Mesendoderm (in vitro differentiated cells): ENCODE measurements around the gene LAMA3.
"Not testable (repeated sequence)": the region's sequence is repeated elsewhere in the genome, so short reads cannot be mapped to it uniquely, and the experiment has no call there.

Experiments used
- DNase-seq: peaks from one replicate; pipeline ENCODE4 v3.0.0; 2013
- H2AK5ac ChIP-seq: 2 replicates; pipeline ENCODE4 v1.6.1; 2013; ENCODE audit warnings: low read length, inconsistent platforms
- H2BK120ac ChIP-seq: 2 replicates; pipeline ENCODE4 v1.6.1; 2013; ENCODE audit warnings: low read depth, mild to moderate bottlenecking, low read length, moderate library complexity, mixed read lengths
- H2BK15ac ChIP-seq: replicated peaks from 2 replicates; pipeline ENCODE4 v1.6.1; 2013; ENCODE audit warnings: low read depth, mild to moderate bottlenecking, moderate library complexity
- H2BK5ac ChIP-seq: 2 replicates; pipeline ENCODE4 v1.6.1; 2013; ENCODE audit warnings: low read length, inconsistent platforms
- H3K18ac ChIP-seq: 2 replicates; pipeline ENCODE4 v1.6.1; 2013; ENCODE audit warnings: mild to moderate bottlenecking, low read length, mixed read lengths
- H3K23ac ChIP-seq: one replicate; pipeline ENCODE4 v1.6.1; 2013; ENCODE audit warnings: low read length
- H3K27ac ChIP-seq: 2 replicates; pipeline ENCODE4 v1.5.1; 2013; ENCODE audit warnings: low read depth, mild to moderate bottlenecking, inconsistent platforms, low read length, moderate library complexity
- H3K27me3 ChIP-seq: 2 replicates; pipeline ENCODE4 v1.6.1; 2013; ENCODE audit warnings: low read length, control low read depth, mild to moderate bottlenecking, inconsistent platforms; ENCODE audit not compliant: insufficient read depth, poor library complexity
- H3K36me3 ChIP-seq: 2 replicates; pipeline ENCODE4 v1.6.1; 2013; ENCODE audit warnings: low read length, inconsistent platforms; ENCODE audit not compliant: control insufficient read depth, insufficient read depth
- H3K4ac ChIP-seq: one replicate; pipeline ENCODE4 v1.6.1; 2013; ENCODE audit warnings: low read depth, mild to moderate bottlenecking, low read length, moderate library complexity
- H3K4me1 ChIP-seq: 2 replicates; pipeline ENCODE4 v1.6.1; 2013; ENCODE audit warnings: low read depth, low read length, inconsistent platforms; ENCODE audit not compliant: control insufficient read depth
- H3K4me2 ChIP-seq: 2 replicates; pipeline ENCODE4 v1.6.1; 2013; ENCODE audit warnings: low read length
- H3K4me3 ChIP-seq: 2 replicates; pipeline ENCODE4 v1.5.1; 2013; ENCODE audit warnings: mild to moderate bottlenecking, low read length
- H3K56ac ChIP-seq: one replicate; pipeline ENCODE4 v1.6.1; 2013; ENCODE audit warnings: low read length
- H3K79me1 ChIP-seq: 2 replicates; pipeline ENCODE4 v1.6.1; 2013; ENCODE audit warnings: low read length, inconsistent platforms
- H3K79me2 ChIP-seq: 2 replicates; pipeline ENCODE4 v1.6.1; 2013; ENCODE audit warnings: mild to moderate bottlenecking, low read length; ENCODE audit not compliant: control insufficient read depth, insufficient read depth
- H3K9ac ChIP-seq: 2 replicates; pipeline ENCODE4 v1.6.1; 2013; ENCODE audit warnings: low read length, inconsistent platforms
- H4K5ac ChIP-seq: one replicate; pipeline ENCODE4 v1.6.1; 2013; ENCODE audit warnings: low read length
- H4K8ac ChIP-seq: one replicate; pipeline ENCODE4 v1.6.1; 2013; ENCODE audit warnings: low read depth, mild to moderate bottlenecking, control low read depth, low read length, moderate library complexity
- WGBS: extraction: QIAGEN DNeasy Blood & Tissue Kit; methylation state at CpG from one replicate; pipeline ENCODE4 v1.1.7; 2013; ENCODE audit warnings: low lambda C conversion rate, missing lambda C conversion rate; ENCODE audit not compliant: insufficient coverage; ENCODE audit errors: extremely low coverage; 5-methylcytosine and 5-hydroxymethylcytosine counted together

The LAMA3 gene

DNA sequence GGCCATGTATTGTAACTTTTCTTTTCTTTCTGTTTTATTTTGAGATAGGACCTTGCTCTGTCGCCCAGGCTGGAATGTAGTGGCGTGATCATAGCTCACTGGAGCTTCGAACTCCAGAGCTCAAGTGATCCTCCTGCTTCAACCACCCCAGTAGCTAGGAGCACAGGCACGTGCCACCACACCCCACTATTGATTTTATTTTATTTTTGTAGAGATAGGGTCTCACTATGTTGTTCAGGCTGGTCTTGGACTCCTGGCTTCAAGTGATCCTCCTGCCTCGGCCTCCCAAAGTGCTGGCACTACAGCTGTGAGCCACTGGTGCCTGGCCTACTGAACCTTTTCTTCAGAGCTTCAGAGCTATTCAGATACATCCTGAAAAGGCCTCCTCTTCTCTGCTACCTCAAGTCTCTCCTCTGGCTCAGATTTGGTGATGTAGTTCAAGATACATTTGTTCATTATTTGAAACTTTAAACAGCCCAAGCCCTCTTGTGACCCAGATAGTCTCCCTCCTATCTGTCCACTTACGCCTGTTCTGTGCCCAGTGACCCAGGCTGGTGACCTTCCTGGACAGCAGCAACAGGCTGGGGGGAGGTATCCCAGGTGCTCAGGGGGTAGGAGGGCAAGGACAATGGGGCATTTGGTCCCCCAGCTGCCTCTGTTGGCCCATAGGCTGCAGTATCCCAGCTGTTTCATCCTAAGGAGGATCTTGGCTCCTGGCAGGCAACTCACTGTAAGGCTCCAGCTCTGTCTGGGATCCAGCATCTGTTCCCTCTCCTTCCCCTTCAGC, 38.6 kb downstream of the LAMA3 start:
- Histone ChIP-seq H3K18ac (no peak overlapping the region), H3K27me3 (no peaks in the 10 kb centered on the region), H3K9ac (no peak overlapping the region), H3K4me3 (no peak overlapping the region), H3K4ac (no peak overlapping the region), H3K27ac (no peak overlapping the region), H3K4me2 (no peak overlapping the region), H3K56ac (no peak overlapping the region), H4K5ac (no peak overlapping the region), H2BK5ac (no peak overlapping the region), H3K36me3 (no peaks in the 10 kb centered on the region), H2BK120ac (no peak overlapping the region), H3K4me1 (no peaks in the 10 kb centered on the region), H3K79me1 (no peaks in the 10 kb centered on the region), H4K8ac (no peak overlapping the region), H2BK15ac (no peak overlapping the region), H2AK5ac (no peak overlapping the region), H3K79me2 (no peaks in the 10 kb centered on the region), H3K23ac (no peak overlapping the region)
- no peak for DNase-seq
- WGBS: no CpG with 5 or more reads among the region's 6 CpGs

GRCh38 chr18:23730857-23731256, 41.6 kb downstream of the LAMA3 start:
- no peak overlapping the region for H3K18ac ChIP-seq
- DNase-seq: no peak
- no peaks in the 10 kb centered on the region for H3K27me3 ChIP-seq
- H3K36me3 ChIP-seq: no peaks in the 10 kb centered on the region
- no peaks in the 10 kb centered on the region for H3K4me1 ChIP-seq
- H4K5ac ChIP-seq: no peak overlapping the region
- no peaks in the 10 kb centered on the region for H3K79me1 ChIP-seq
- H3K4me2 ChIP-seq: no peak overlapping the region
- no CpG with 5 or more reads among the region's 2 CpGs for WGBS
- H3K79me2 ChIP-seq: no peaks in the 10 kb centered on the region
- H2BK5ac ChIP-seq: no peak overlapping the region
- H2BK15ac ChIP-seq: no peak overlapping the region
- H3K9ac ChIP-seq: no peak overlapping the region
- no peak overlapping the region for H4K8ac ChIP-seq
- H2BK120ac ChIP-seq: no peak overlapping the region
- no peak overlapping the region for H2AK5ac ChIP-seq
- H3K4ac ChIP-seq: no peak overlapping the region
- H3K23ac ChIP-seq: no peak overlapping the region
- H3K4me3 ChIP-seq: no peak overlapping the region
- no peak overlapping the region for H3K56ac ChIP-seq
- H3K27ac ChIP-seq: no peak overlapping the region

DNA sequence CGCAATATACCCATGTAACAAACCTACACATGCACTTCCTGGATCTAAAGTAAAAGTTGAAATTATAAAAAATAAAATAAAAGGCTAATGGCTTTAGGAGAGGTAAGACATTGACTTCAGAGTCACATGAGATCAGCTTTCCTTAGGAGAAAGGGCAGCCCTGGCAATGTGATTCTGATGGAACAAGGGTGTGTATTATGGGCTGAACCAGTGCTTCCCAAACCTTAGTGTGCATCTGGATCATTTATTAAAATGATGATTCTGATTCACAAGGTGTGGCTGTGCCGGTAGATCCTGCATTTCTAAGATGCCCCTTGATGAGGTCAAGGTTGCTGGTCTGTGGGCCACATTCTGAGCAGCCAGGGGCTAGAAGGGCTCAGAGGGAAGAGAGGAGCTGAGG, 42.6 kb downstream of the LAMA3 start:
- Histone ChIP-seq H3K9ac (no peak overlapping the region), H4K5ac (no peak overlapping the region), H2AK5ac (no peak overlapping the region), H2BK15ac (no peak overlapping the region), H3K79me1 (no peaks in the 10 kb centered on the region), H3K4ac (no peak overlapping the region), H3K36me3 (no peaks in the 10 kb centered on the region), H4K8ac (no peak overlapping the region), H3K23ac (no peak overlapping the region), H3K56ac (no peak overlapping the region), H3K4me3 (no peak overlapping the region), H3K79me2 (no peaks in the 10 kb centered on the region), H3K18ac (no peak overlapping the region), H3K4me2 (no peak overlapping the region), H2BK5ac (no peak overlapping the region), H3K4me1 (no peaks in the 10 kb centered on the region), H3K27me3 (no peaks in the 10 kb centered on the region), H2BK120ac (no peak overlapping the region), H3K27ac (no peak overlapping the region)
- WGBS: no CpG with 5 or more reads among the region's 2 CpGs
- DNase-seq: no peak

DNA sequence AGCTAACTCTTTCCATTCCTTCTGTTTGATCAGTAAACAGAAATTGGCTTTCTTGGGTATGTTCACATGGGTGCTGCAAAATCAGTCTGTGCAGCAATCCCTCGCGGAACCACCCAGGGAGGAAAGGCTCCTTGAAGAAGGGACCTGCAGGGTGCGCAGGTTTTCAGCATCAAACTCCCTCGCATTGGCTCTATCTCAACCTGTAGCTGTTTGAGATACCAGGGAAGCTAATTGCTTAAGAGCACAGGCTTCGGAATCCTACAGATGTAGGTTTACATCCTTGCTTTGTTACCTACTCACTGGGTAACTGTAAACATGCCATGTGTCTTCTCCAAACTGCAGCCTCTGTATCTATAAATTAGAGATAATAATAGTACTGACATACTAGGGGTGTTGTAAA, 43.2 kb downstream of the LAMA3 start:
- no peak overlapping the region for H2AK5ac ChIP-seq
- DNase-seq: no peak
- H2BK120ac ChIP-seq: no peak overlapping the region
- H3K27ac ChIP-seq: no peak overlapping the region
- no peaks in the 10 kb centered on the region for H3K4me1 ChIP-seq
- H3K79me2 ChIP-seq: no peaks in the 10 kb centered on the region
- no peaks in the 10 kb centered on the region for H3K79me1 ChIP-seq
- no peak overlapping the region for H2BK5ac ChIP-seq
- no peak overlapping the region for H3K4ac ChIP-seq
- no peak overlapping the region for H3K56ac ChIP-seq
- no peaks in the 10 kb centered on the region for H3K36me3 ChIP-seq
- H2BK15ac ChIP-seq: no peak overlapping the region
- H3K9ac ChIP-seq: no peak overlapping the region
- no peak overlapping the region for H4K5ac ChIP-seq
- no peak overlapping the region for H3K4me3 ChIP-seq
- no peak overlapping the region for H3K18ac ChIP-seq
- H3K27me3 ChIP-seq: no peaks in the 10 kb centered on the region
- H3K4me2 ChIP-seq: no peak overlapping the region
- no CpG with 5 or more reads among the region's 5 CpGs for WGBS
- H4K8ac ChIP-seq: no peak overlapping the region
- H3K23ac ChIP-seq: no peak overlapping the region

GRCh38 chr18:23733265-23733664, 44.0 kb downstream of the LAMA3 start:
- H3K56ac ChIP-seq, H2BK120ac ChIP-seq, H3K27ac ChIP-seq, H2BK15ac ChIP-seq, H3K36me3 ChIP-seq, H3K4me3 ChIP-seq, H3K79me2 ChIP-seq, H2BK5ac ChIP-seq, H3K18ac ChIP-seq, H2AK5ac ChIP-seq, H3K4ac ChIP-seq, H3K4me2 ChIP-seq, H3K79me1 ChIP-seq, DNase-seq, H3K27me3 ChIP-seq, H3K23ac ChIP-seq, H3K9ac ChIP-seq, H3K4me1 ChIP-seq, H4K8ac ChIP-seq, H4K5ac ChIP-seq: not testable (repeated sequence)
- no CpG with 5 or more reads among the region's 5 CpGs for WGBS

GRCh38 chr18:23733895-23734294, 44.6 kb downstream of the LAMA3 start:
- no peak overlapping the region for H3K4me2 ChIP-seq
- no peak overlapping the region for H3K4me3 ChIP-seq
- H3K4me1 ChIP-seq: no peaks in the 10 kb centered on the region
- no peak overlapping the region for H3K4ac ChIP-seq
- no peak overlapping the region for H3K23ac ChIP-seq
- no peak overlapping the region for H2AK5ac ChIP-seq
- no CpG with 5 or more reads among the region's 7 CpGs for WGBS
- no peak overlapping the region for H4K8ac ChIP-seq
- no peaks in the 10 kb centered on the region for H3K79me2 ChIP-seq
- H3K9ac ChIP-seq: no peak overlapping the region
- no peaks in the 10 kb centered on the region for H3K27me3 ChIP-seq
- H3K56ac ChIP-seq: no peak overlapping the region
- no peak overlapping the region for H2BK120ac ChIP-seq
- no peaks in the 10 kb centered on the region for H3K36me3 ChIP-seq
- H3K18ac ChIP-seq: no peak overlapping the region
- no peak overlapping the region for H2BK15ac ChIP-seq
- no peak overlapping the region for H4K5ac ChIP-seq
- no peak overlapping the region for H2BK5ac ChIP-seq
- H3K27ac ChIP-seq: no peak overlapping the region
- DNase-seq: no peak
- H3K79me1 ChIP-seq: no peaks in the 10 kb centered on the region
